H1 (cell line): Measurements from ENCODE around the gene DAZAP1. TPM values are rescaled to one million over a fixed set of nuclear protein-coding genes. Genes with fewer than 3 reads are reported as not detected.

ENCODE experiments used
- CTCF ChIA-PET: fragments of 300-600 bp; sonication (Branson Sonifier 250); formaldehyde crosslinking; loops from one replicate; lab custom pipeline; 2021; ENCODE audit not compliant: partially characterized antibody; lab: Charles Lee
- POLR2A ChIA-PET: fragments of 300-600 bp; sonication (Branson Sonifier 250); formaldehyde crosslinking; loops from one replicate; lab custom pipeline; 2021; ENCODE audit warnings: inconsistent platforms; ENCODE audit not compliant: partially characterized antibody; lab: Charles Lee
- DNase-seq, 2 experiments: peaks; one replicate each; pipeline versions ENCODE4 v3.0.0 to v3.0.0-alpha.2; 2010 to 2022; ENCODE audit warnings: low spot score in 2 of 2, low read depth in 1 of 2, mixed read lengths in 1 of 2
- FAIRE-seq: peaks from 2 replicates; lab custom pipeline; 2011; peaks lifted over from hg19 to GRCh38; lab: Jason Lieb, UNC
- H2AFZ ChIP-seq: 2 replicates; pipeline ENCODE4 v1.8.1; 2012; ENCODE audit warnings: low read length, inconsistent platforms
- H2AK5ac ChIP-seq: 2 replicates; pipeline ENCODE4 v1.6.1; 2013; ENCODE audit warnings: low read depth, low read length
- H2BK120ac ChIP-seq: replicated peaks from 2 replicates; pipeline ENCODE3; 2013; ENCODE audit warnings: low read depth, low read length, inconsistent platforms
- H2BK12ac ChIP-seq: 2 replicates; pipeline ENCODE4 v1.6.1; 2013; ENCODE audit warnings: low read depth, low read length
- H2BK15ac ChIP-seq: 2 replicates; pipeline ENCODE4 v1.6.1; 2013; ENCODE audit warnings: low read length
- H2BK20ac ChIP-seq: 2 replicates; pipeline ENCODE4 v1.6.1; 2013; ENCODE audit warnings: low read length
- H2BK5ac ChIP-seq: 2 replicates; pipeline ENCODE4 v1.6.1; 2013; ENCODE audit warnings: low read depth, low read length
- H3K14ac ChIP-seq: 2 replicates; pipeline ENCODE4 v1.6.1; 2013; ENCODE audit warnings: inconsistent platforms; ENCODE audit not compliant: insufficient read length
- H3K18ac ChIP-seq: 2 replicates; pipeline ENCODE4 v1.6.1; 2013; ENCODE audit warnings: low read length; ENCODE audit errors: extremely low read depth
- H3K23ac ChIP-seq: 2 replicates; pipeline ENCODE4 v1.6.1; 2013; ENCODE audit warnings: inconsistent platforms; ENCODE audit not compliant: insufficient read length
- H3K23me2 ChIP-seq: 2 replicates; pipeline ENCODE4 v1.6.1; 2013; ENCODE audit warnings: low read depth, low read length
- H3K27ac ChIP-seq: 2 replicates; pipeline ENCODE4 v1.6.1; 2011; ENCODE audit warnings: low read depth, low read length, inconsistent platforms
- H3K27me3 ChIP-seq, 4 experiments: replicated peaks in 1 of 4; 1 replicate in 1 of 4; 2 replicates in 3 of 4; pipeline versions ENCODE4 v1.6.1 to v1.8.1; 2011 to 2013; ENCODE audit warnings: low read length in 3 of 4, mild to moderate bottlenecking in 3 of 4, inconsistent platforms in 2 of 4, mixed read lengths in 2 of 4, moderate library complexity in 1 of 4; ENCODE audit not compliant: control insufficient read depth in 3 of 4, insufficient read depth in 3 of 4; ENCODE audit errors: extremely low read depth in 1 of 4
- H3K36me3 ChIP-seq, 4 experiments: 2 replicates each; pipeline versions ENCODE4 v1.6.1 to v1.8.1; 2011 to 2013; ENCODE audit warnings: mild to moderate bottlenecking in 4 of 4, low read length in 3 of 4, moderate library complexity in 2 of 4, control low read depth in 1 of 4, inconsistent platforms in 1 of 4; ENCODE audit not compliant: insufficient read depth in 4 of 4, control insufficient read depth in 2 of 4
- H3K4ac ChIP-seq: replicated peaks from 2 replicates; pipeline ENCODE3; 2013; ENCODE audit warnings: low read length, low read depth, mixed read lengths, inconsistent platforms; ENCODE audit not compliant: insufficient read length
- H3K4me1 ChIP-seq, 4 experiments: replicated peaks in 1 of 4; 1 replicate in 1 of 4; 2 replicates in 3 of 4; pipeline versions ENCODE4 v1.6.1 to v1.8.1; 2011 to 2013; ENCODE audit warnings: low read length in 3 of 4, inconsistent platforms in 2 of 4, mixed read lengths in 1 of 4; ENCODE audit not compliant: insufficient read depth in 4 of 4, control insufficient read depth in 3 of 4
- H3K4me2 ChIP-seq, 2 experiments: 2 replicates each; pipeline versions ENCODE4 v1.6.1 to v1.8.1; 2011 to 2013; ENCODE audit warnings: low read depth in 2 of 2, low read length in 2 of 2, control low read depth in 1 of 2, inconsistent platforms in 1 of 2, mild to moderate bottlenecking in 1 of 2; ENCODE audit not compliant: insufficient read depth in 1 of 2
- H3K4me3 ChIP-seq, 4 experiments: fragments of 200-600, 300-600 bp in 1 of 4; sonication (generic), shearing (Covaris generic), sonication (Bioruptor Twin) in 1 of 4; 2 replicates each; pipeline versions ENCODE4 v1.5.1 to v1.8.1; 2011 to 2016; ENCODE audit warnings: low read length in 4 of 4, low read depth in 3 of 4, control low read depth in 2 of 4, inconsistent platforms in 2 of 4, mild to moderate bottlenecking in 2 of 4, mixed read lengths in 1 of 4, moderate library complexity in 1 of 4; ENCODE audit not compliant: insufficient read depth in 2 of 4; ENCODE audit errors: extremely low read depth in 1 of 4
- H3K56ac ChIP-seq: replicated peaks from 2 replicates; pipeline ENCODE3; 2013; ENCODE audit warnings: low read depth, mild to moderate bottlenecking, mixed read lengths, low read length, inconsistent platforms; ENCODE audit not compliant: insufficient read length
- H3K79me1 ChIP-seq: 2 replicates; pipeline ENCODE4 v1.6.1; 2013; ENCODE audit warnings: low read depth, low read length, control low read depth
- H3K79me2 ChIP-seq, 2 experiments: 2 replicates each; pipeline versions ENCODE4 v1.6.1 to v1.8.1; 2012 to 2013; ENCODE audit warnings: low read length in 2 of 2, mild to moderate bottlenecking in 2 of 2, inconsistent platforms in 1 of 2; ENCODE audit not compliant: insufficient read depth in 2 of 2, control insufficient read depth in 1 of 2
- H3K9ac ChIP-seq, 4 experiments: replicated peaks in 1 of 4; 1 replicate in 1 of 4; 2 replicates in 3 of 4; pipeline versions ENCODE4 v1.6.1 to v1.8.1; 2011 to 2013; ENCODE audit warnings: low read depth in 3 of 4, low read length in 3 of 4, control low read depth in 2 of 4, mild to moderate bottlenecking in 2 of 4, moderate library complexity in 2 of 4, inconsistent platforms in 1 of 4; ENCODE audit errors: extremely low read depth in 1 of 4
- H3K9me3 ChIP-seq, 2 experiments: 2 replicates each; pipeline versions ENCODE4 v1.6.1 to v1.8.1; 2012 to 2013; ENCODE audit warnings: mild to moderate bottlenecking in 2 of 2, moderate library complexity in 2 of 2, control low read depth in 1 of 2, inconsistent platforms in 1 of 2, low read depth in 1 of 2, low read length in 1 of 2, mixed read lengths in 1 of 2; ENCODE audit not compliant: insufficient read depth in 2 of 2
- H4K20me1 ChIP-seq, 2 experiments: replicated peaks in 1 of 2; 2 replicates each; pipeline versions ENCODE3 to v1.8.1; 2011 to 2013; ENCODE audit warnings: inconsistent platforms in 2 of 2, low read length in 2 of 2, mild to moderate bottlenecking in 1 of 2; ENCODE audit not compliant: insufficient read depth in 2 of 2, control insufficient read depth in 1 of 2
- H4K5ac ChIP-seq: 2 replicates; pipeline ENCODE4 v1.6.1; 2013; ENCODE audit warnings: low read length, low read depth, mixed read lengths, inconsistent platforms; ENCODE audit not compliant: insufficient read length
- H4K8ac ChIP-seq: 2 replicates; pipeline ENCODE4 v1.8.0; 2013; ENCODE audit warnings: mild to moderate bottlenecking, moderate library complexity, low read length, inconsistent platforms; ENCODE audit not compliant: insufficient read depth; ENCODE audit errors: extremely low read depth
- H4K91ac ChIP-seq: replicated peaks from 2 replicates; pipeline ENCODE3; 2013; ENCODE audit warnings: low read length, mixed read lengths, inconsistent platforms; ENCODE audit not compliant: insufficient read length
- ATF3 ChIP-seq: IDR thresholded peaks from 2 replicates; pipeline ENCODE4 v1.6.1; 2011; ENCODE audit warnings: low read depth, mild to moderate bottlenecking, low read length; ENCODE audit not compliant: insufficient read depth
- KDM1A ChIP-seq: fragments of 200-600, 300-600 bp; sonication (generic); IDR thresholded peaks from 2 replicates; pipeline ENCODE4 v1.7.1; 2016; ENCODE audit warnings: mild to moderate bottlenecking, low read length, borderline replicate concordance
- NANOG ChIP-seq: IDR thresholded peaks from 2 replicates; pipeline ENCODE4 v1.6.1; 2011; ENCODE audit warnings: low read length, low read depth, mild to moderate bottlenecking, inconsistent platforms; ENCODE audit not compliant: insufficient read depth, poor library complexity, severe bottlenecking
- RXRA ChIP-seq: IDR thresholded peaks from 2 replicates; pipeline ENCODE4 v1.6.1; 2011; ENCODE audit warnings: low read depth, mild to moderate bottlenecking, low read length, moderate library complexity; ENCODE audit not compliant: insufficient read depth
- WGBS, 2 experiments: shearing (Covaris generic) in 1 of 2; methylation state at CpG; one replicate each; pipeline versions ENCODE4 v1.1.6 to v1.1.7; 2013 to 2015; ENCODE audit warnings: low lambda C conversion rate in 2 of 2, mixed read lengths in 2 of 2, inconsistent platforms in 1 of 2, low coverage in 1 of 2, missing lambda C conversion rate in 1 of 2; ENCODE audit not compliant: insufficient replicate concordance in 2 of 2, insufficient coverage in 1 of 2, insufficient read length in 1 of 2; ENCODE audit errors: extremely low coverage in 1 of 2, missing lambda C conversion rate in 1 of 2; 5-methylcytosine and 5-hydroxymethylcytosine counted together
- polyA plus RNA-seq, 7 experiments: library from polyadenylated mRNA; depleted of rRNA in 3 of 7; stranded (reverse) in 5 of 7; unstranded in 2 of 7; fragments of >200 nt in 5 of 7; fragments of 200-250 nt in 2 of 7; gene quantifications; 1 replicate in 5 of 7; 2 replicates in 1 of 7; 4 replicates in 1 of 7; pipeline versions ENCODE4 v1.2.1 to v1.2.3, GENCODE V29; 2011 to 2013; ENCODE audit warnings: missing spikeins in 2 of 7, mixed read lengths in 2 of 7
- total RNA-seq: library from RNA; stranded (reverse); fragmentation: NEBNext Ultra II Directional; extraction: Animal tissue kit (Norgen Biotek cat#: 25700); gene quantifications from 2 replicates; pipeline ENCODE4 v1.2.1, GENCODE V29; 2021

The DAZAP1 gene
- total and polyA plus RNA-seq, 2 of the 8 experiments (the other 6 are each of a cell fraction or from before 2014, with no cell fraction given): 79.6 to 341 TPM

- 84% methylated on average over 11 of the region's 11 CpGs; no CpG with 5 or more reads in 1 of the 2 experiments for WGBS, 2 experiments
- POLR2A ChIA-PET: no interaction called here
- H3K27ac ChIP-seq: no peak overlapping the region
These were observed 5.5 kb upstream of the DAZAP1 start for GRCh38 chr19:1401889-1402217.

More at GRCh38 chr19:1401889-1402217, 5.5 kb upstream of the DAZAP1 start:
- Histone ChIP-seq H3K23ac (no peak overlapping the region), H3K4ac (no peak overlapping the region), H3K4me3 (peak overlapping the region; percentile 51 to 81 (median 62)), H3K27me3 (peaks cover 0 to 2% (median 0%) of the 10 kb centered on the region in 4 experiments; a peak in 2 of 7 replicates), H3K36me3 (no peaks in the 10 kb centered on the region), H3K9ac (no peak overlapping the region; a peak in 1 of 7 replicates), H3K4me1 (peaks cover 2 to 8% (median 4%) of the 10 kb centered on the region in 4 experiments; a peak in 6 of 7 replicates), H2BK120ac (no peak overlapping the region), H3K9me3 (no peaks in the 10 kb centered on the region), H2BK15ac (no peak overlapping the region), H2AFZ (no peak overlapping the region), H4K20me1 (peaks cover 0 to 2% of the 10 kb centered on the region in 2 experiments), H3K18ac (0 out of 2 replicates have a peak overlapping the region, but pooled peaks have one; percentile 19), H2AK5ac (no peak overlapping the region), H3K56ac (no peak overlapping the region), H3K14ac (no peak overlapping the region), H3K23me2 (peaks cover 3% of the 10 kb centered on the region; the same call in 1 of the 2 replicates), H2BK12ac (no peak overlapping the region), H4K8ac (no peak overlapping the region), H4K91ac (no peak overlapping the region), H2BK5ac (no peak overlapping the region), H3K79me1 (no peaks in the 10 kb centered on the region; the same call in 1 of the 2 replicates), H2BK20ac (no peak overlapping the region), H3K79me2 (no peaks in the 10 kb centered on the region), H4K5ac (no peak overlapping the region), H3K4me2 (peak overlapping the region; percentile 76 to 83; a peak in 3 of 4 replicates)
- DNase-seq: no peak
- TF ChIP-seq ATF3: no peak
- TF ChIP-seq NANOG: no peak
- TF ChIP-seq RXRA: no peak
- TF ChIP-seq KDM1A: peak; percentile 87
- FAIRE-seq: no peak
- CTCF ChIA-PET: no interaction called here
